ENCODE results near the gene ZFP69B. TPM values are rescaled to one million over a fixed set of nuclear protein-coding genes. Genes with fewer than 3 reads are reported as not detected.

Gene ZFP69B
- total RNA-seq, 1 donor from 2014 or later, result 4.0 TPM

DNA sequence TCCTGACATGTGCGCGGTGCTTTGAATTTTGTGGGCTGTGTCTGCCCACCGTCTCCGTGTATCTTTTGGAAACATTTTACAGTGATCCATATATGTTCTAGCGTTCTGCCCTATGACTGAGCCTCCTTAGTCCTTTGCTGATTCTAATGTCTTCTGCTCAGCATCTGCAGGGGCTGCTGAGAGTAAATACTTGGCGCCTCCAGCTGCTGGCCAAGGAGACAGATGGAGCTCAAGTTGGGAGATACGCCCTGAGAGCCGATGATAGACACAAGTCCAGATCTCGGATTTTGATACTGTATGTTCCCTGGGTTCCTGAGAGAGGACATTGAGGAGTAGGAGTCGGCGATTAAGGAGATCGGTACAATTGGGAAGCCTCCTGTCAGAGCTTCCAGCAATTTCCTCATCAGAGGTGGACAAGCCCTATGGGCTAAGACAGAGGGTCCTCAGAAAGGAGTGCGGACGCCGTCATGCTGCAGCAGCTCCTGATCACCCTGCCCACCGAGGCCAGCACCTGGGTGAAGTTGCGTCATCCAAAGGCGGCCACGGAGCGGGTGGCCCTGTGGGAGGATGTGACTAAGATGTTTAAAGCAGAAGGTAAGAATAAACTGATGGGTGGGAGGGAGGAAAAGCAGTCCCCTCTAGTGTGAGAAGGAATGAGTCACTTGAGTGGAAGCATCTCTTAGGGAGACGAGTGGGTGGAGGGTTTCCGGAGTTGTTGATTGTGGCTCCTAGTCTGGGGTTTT lies 390 bp downstream of the ZFP69B start:
- peaks cover 36% of the 10 kb centered on the region for H3K36me3 Mint-ChIP-seq (ENCODE audit: low read depth, unreplicated experiment)
- H3K27ac Mint-ChIP-seq (ENCODE audit: unreplicated experiment), result peak overlapping the region; percentile 27
- DNase-seq (ENCODE audit: low spot score), result no peak
- peaks cover 5% of the 10 kb centered on the region for H3K9me3 Mint-ChIP-seq (ENCODE audit: unreplicated experiment)
- H3K4me1 Mint-ChIP-seq (ENCODE audit: unreplicated experiment), result peaks cover 13% of the 10 kb centered on the region
- H3K27me3 Mint-ChIP-seq (ENCODE audit: unreplicated experiment), result no peaks in the 10 kb centered on the region
- H3K4me3 Mint-ChIP-seq (ENCODE audit: unreplicated experiment), result peak overlapping the region; percentile 91
- TF ChIP-seq CTCF (IDR thresholded peaks at IDR 0.05; ENCODE audit: unreplicated experiment), result no peak

- no peak for TF ChIP-seq CTCF (IDR thresholded peaks at IDR 0.05; ENCODE audit: unreplicated experiment)
- DNase-seq (ENCODE audit: low spot score), result no peak
- Mint-ChIP-seq H3K9me3 (ENCODE audit: unreplicated experiment) (peaks cover 6% of the 10 kb centered on the region), H3K36me3 (ENCODE audit: low read depth, unreplicated experiment) (peaks cover 38% of the 10 kb centered on the region), H3K4me1 (ENCODE audit: unreplicated experiment) (peaks cover 13% of the 10 kb centered on the region), H3K27ac (ENCODE audit: unreplicated experiment) (peak overlapping the region; percentile 27), H3K27me3 (ENCODE audit: unreplicated experiment) (no peaks in the 10 kb centered on the region), H3K4me3 (ENCODE audit: unreplicated experiment) (peak overlapping the region; percentile 91)
Measured at GRCh38 chr1:40451238-40451585, 936 bp downstream of the ZFP69B start.

GRCh38 chr1:40454873-40455272 lies 4.6 kb downstream of the ZFP69B start:
- peaks cover 10% of the 10 kb centered on the region for H3K4me1 Mint-ChIP-seq (ENCODE audit: unreplicated experiment)
- H3K36me3 Mint-ChIP-seq (ENCODE audit: low read depth, unreplicated experiment), result peaks cover 73% of the 10 kb centered on the region
- no peak for DNase-seq (ENCODE audit: low spot score)
- H3K27ac Mint-ChIP-seq (ENCODE audit: unreplicated experiment), result no peak overlapping the region
- no peak for TF ChIP-seq CTCF (IDR thresholded peaks at IDR 0.05; ENCODE audit: unreplicated experiment)
- peak overlapping the region; percentile 1 for H3K4me3 Mint-ChIP-seq (ENCODE audit: unreplicated experiment)
- H3K9me3 Mint-ChIP-seq (ENCODE audit: unreplicated experiment), result peaks cover 21% of the 10 kb centered on the region
- peaks cover 2% of the 10 kb centered on the region for H3K27me3 Mint-ChIP-seq (ENCODE audit: unreplicated experiment)

DNA sequence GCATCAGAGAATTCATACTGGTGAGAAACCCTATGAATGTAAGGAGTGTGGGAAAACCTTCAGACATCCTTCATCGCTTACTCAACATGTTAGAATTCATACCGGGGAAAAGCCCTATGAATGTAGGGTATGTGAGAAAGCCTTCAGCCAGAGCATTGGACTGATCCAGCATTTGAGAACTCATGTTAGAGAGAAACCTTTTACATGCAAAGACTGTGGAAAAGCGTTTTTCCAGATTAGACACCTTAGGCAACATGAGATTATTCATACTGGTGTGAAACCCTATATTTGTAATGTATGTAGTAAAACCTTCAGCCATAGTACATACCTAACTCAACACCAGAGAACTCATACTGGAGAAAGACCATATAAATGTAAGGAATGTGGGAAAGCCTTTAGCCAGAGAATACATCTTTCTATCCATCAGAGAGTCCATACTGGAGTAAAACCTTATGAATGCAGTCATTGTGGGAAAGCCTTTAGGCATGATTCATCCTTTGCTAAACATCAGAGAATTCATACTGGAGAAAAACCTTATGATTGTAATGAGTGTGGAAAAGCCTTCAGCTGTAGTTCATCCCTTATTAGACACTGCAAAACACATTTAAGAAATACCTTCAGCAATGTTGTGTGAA lies 12.8 kb downstream of the ZFP69B start:
- Mint-ChIP-seq H3K4me3 (ENCODE audit: unreplicated experiment) (peak overlapping the region; percentile 72), H3K9me3 (ENCODE audit: unreplicated experiment) (peaks cover 51% of the 10 kb centered on the region), H3K27ac (ENCODE audit: unreplicated experiment) (no peak overlapping the region), H3K4me1 (ENCODE audit: unreplicated experiment) (no peaks in the 10 kb centered on the region), H3K36me3 (ENCODE audit: low read depth, unreplicated experiment) (peaks cover 80% of the 10 kb centered on the region), H3K27me3 (ENCODE audit: unreplicated experiment) (peaks cover 3% of the 10 kb centered on the region)
- no peak for TF ChIP-seq CTCF (IDR thresholded peaks at IDR 0.05; ENCODE audit: unreplicated experiment)
- no peak for DNase-seq (ENCODE audit: low spot score)

DNA sequence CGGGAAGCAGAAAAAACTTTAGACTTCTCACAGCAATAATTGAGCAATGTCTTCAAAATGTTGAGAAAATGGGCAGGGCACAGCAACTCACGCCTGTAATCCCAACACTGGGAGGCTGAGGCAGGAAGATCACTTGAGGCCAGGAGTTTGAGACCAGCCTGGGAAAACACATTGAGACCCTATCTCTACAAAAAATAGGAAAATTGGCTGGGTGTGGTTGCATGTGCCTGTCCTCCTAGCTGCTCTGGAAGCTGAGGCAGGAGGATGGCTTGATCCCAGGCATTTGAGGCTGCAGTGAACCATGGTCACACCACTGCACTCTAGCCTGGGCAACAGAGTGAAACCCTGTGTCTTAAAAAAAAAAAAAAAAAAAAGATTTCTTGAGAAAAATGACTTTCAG lies 19.1 kb downstream of the ZFP69B start:
- H3K36me3 Mint-ChIP-seq (ENCODE audit: low read depth, unreplicated experiment), result peaks cover 58% of the 10 kb centered on the region
- no peak for DNase-seq (ENCODE audit: low spot score)
- no peak overlapping the region for H3K4me3 Mint-ChIP-seq (ENCODE audit: unreplicated experiment)
- H3K4me1 Mint-ChIP-seq (ENCODE audit: unreplicated experiment), result no peaks in the 10 kb centered on the region
- peaks cover 34% of the 10 kb centered on the region for H3K9me3 Mint-ChIP-seq (ENCODE audit: unreplicated experiment)
- TF ChIP-seq CTCF (IDR thresholded peaks at IDR 0.05; ENCODE audit: unreplicated experiment), result no peak
- peaks cover 6% of the 10 kb centered on the region for H3K27me3 Mint-ChIP-seq (ENCODE audit: unreplicated experiment)
- H3K27ac Mint-ChIP-seq (ENCODE audit: unreplicated experiment), result no peak overlapping the region
